NCI-H1436 (cell line): ENCODE measurements around the gene INTS4.
"Not testable (repeated sequence)": the region's sequence is repeated elsewhere in the genome, so short reads cannot be mapped to it uniquely, and the experiment has no call there.

ENCODE experiments used
- DNase-seq: peaks from one replicate; lab custom pipeline; 2025; lab: John Stamatoyannopoulos, UW

The INTS4 gene

GRCh38 chr11:77879218-77879617, 115.2 kb downstream of the INTS4 start:
- DNase-seq: peak; percentile 28

GRCh38 chr11:77878247-77878646, 116.2 kb downstream of the INTS4 start:
- DNase-seq: not testable (repeated sequence)

- DNase-seq: no peak
Observed at GRCh38 chr11:77876045-77876444, 118.4 kb downstream of the INTS4 start.

GRCh38 chr11:77874206-77874605, 120.3 kb downstream of the INTS4 start:
- no peak for DNase-seq

GRCh38 chr11:77873345-77873744, 121.1 kb downstream of the INTS4 start:
- DNase-seq: no peak

GRCh38 chr11:77871855-77872254, 122.6 kb downstream of the INTS4 start:
- no peak for DNase-seq

GRCh38 chr11:77868744-77869143, 125.7 kb downstream of the INTS4 start:
- no peak for DNase-seq

GRCh38 chr11:77866336-77866735, 128.1 kb downstream of the INTS4 start:
- DNase-seq: no peak

- no peak for DNase-seq
Observed at GRCh38 chr11:77865805-77866204, 128.7 kb downstream of the INTS4 start.

- DNase-seq: not testable (repeated sequence)
Observed at GRCh38 chr11:77861444-77861843, 133.0 kb downstream of the INTS4 start.

GRCh38 chr11:77857906-77858457, 136.5 kb downstream of the INTS4 start:
- DNase-seq: not testable (repeated sequence)

- no peak for DNase-seq
Observed at GRCh38 chr11:77854838-77855237, 139.6 kb downstream of the INTS4 start.

- DNase-seq: no peak
Observed at GRCh38 chr11:77851503-77851902, 143.0 kb downstream of the INTS4 start.

GRCh38 chr11:77843700-77844099, 150.8 kb downstream of the INTS4 start:
- DNase-seq: not testable (repeated sequence)

GRCh38 chr11:77842441-77843121, 151.9 kb downstream of the INTS4 start:
- DNase-seq: no peak

- DNase-seq: no peak
Observed at GRCh38 chr11:77833302-77833701, 161.2 kb downstream of the INTS4 start.

GRCh38 chr11:77828926-77829325, 165.5 kb downstream of the INTS4 start:
- DNase-seq: no peak
